Gastrocnemius medialis (tissue), 4 donors: ENCODE results near the gene CENPO.

ENCODE experiments used
- CTCF ChIP-seq, 5 experiments: fragments of 450-650 bp in 3 of 5; fragments of 200-600 bp in 2 of 5; sonication (generic) in 2 of 5; IDR thresholded peaks in 4 of 5; conservative IDR thresholded peaks in 1 of 5; 1 replicate in 4 of 5; 2 replicates in 1 of 5; pipeline ENCODE4 v1.5.1; 2016 to 2019; ENCODE audit warnings: antibody characterized with exemption in 5 of 5, mild to moderate bottlenecking in 3 of 5, moderate library complexity in 3 of 5
- POLR2A ChIP-seq, 2 donors: fragments of 450-650 bp; IDR thresholded peaks; one replicate each; pipeline ENCODE4 v1.6.1; 2017; ENCODE audit warnings: antibody characterized with exemption in 2 of 2, mild to moderate bottlenecking in 2 of 2, moderate library complexity in 2 of 2

- no peak for TF ChIP-seq CTCF (IDR thresholded peaks at IDR 0.05 in 4 of 5, conservative IDR thresholded peaks at IDR 0.05 in 1 of 5)
- no peak for TF ChIP-seq POLR2A (IDR thresholded peaks at IDR 0.05)
Observed at GRCh38 chr2:24858996-24859395, 65.8 kb downstream of the CENPO start.
